Nephron (organoid): ENCODE measurements around the gene FAM118B.

Source experiments
- H3K27ac Mint-ChIP-seq, 3 experiments: 2 replicates each; pipeline ENCODE4 v1.8.0; 2020; ENCODE audit warnings: mixed read lengths in 3 of 3, mild to moderate bottlenecking in 2 of 3, moderate library complexity in 1 of 3
- H3K27me3 Mint-ChIP-seq: 2 replicates; pipeline ENCODE4 v1.8.0; 2021; ENCODE audit warnings: low read depth, mild to moderate bottlenecking, moderate library complexity, mixed read lengths
- H3K36me3 Mint-ChIP-seq: 2 replicates; pipeline ENCODE4 v1.8.0; 2020; ENCODE audit warnings: low read depth, mixed read lengths
- H3K4me1 Mint-ChIP-seq: 2 replicates; pipeline ENCODE4 v1.8.0; 2020; ENCODE audit warnings: mixed read lengths
- H3K4me3 Mint-ChIP-seq, 3 experiments: 2 replicates each; pipeline ENCODE4 v1.8.0; 2020; ENCODE audit warnings: mild to moderate bottlenecking in 3 of 3, mixed read lengths in 3 of 3, moderate library complexity in 2 of 3
- H3K9me3 Mint-ChIP-seq: 2 replicates; pipeline ENCODE4 v1.8.0; 2020; ENCODE audit warnings: mixed read lengths
- TF ChIP-seq, protein P1 (sequence below), 3 experiments: fragments of 200-600 bp; sonication (generic); IDR thresholded peaks; one replicate each; pipeline ENCODE4 v1.5.0; 2021; ENCODE audit warnings: antibody characterized with exemption in 3 of 3; ENCODE audit not compliant: unreplicated experiment in 3 of 3

Gene FAM118B

DNA sequence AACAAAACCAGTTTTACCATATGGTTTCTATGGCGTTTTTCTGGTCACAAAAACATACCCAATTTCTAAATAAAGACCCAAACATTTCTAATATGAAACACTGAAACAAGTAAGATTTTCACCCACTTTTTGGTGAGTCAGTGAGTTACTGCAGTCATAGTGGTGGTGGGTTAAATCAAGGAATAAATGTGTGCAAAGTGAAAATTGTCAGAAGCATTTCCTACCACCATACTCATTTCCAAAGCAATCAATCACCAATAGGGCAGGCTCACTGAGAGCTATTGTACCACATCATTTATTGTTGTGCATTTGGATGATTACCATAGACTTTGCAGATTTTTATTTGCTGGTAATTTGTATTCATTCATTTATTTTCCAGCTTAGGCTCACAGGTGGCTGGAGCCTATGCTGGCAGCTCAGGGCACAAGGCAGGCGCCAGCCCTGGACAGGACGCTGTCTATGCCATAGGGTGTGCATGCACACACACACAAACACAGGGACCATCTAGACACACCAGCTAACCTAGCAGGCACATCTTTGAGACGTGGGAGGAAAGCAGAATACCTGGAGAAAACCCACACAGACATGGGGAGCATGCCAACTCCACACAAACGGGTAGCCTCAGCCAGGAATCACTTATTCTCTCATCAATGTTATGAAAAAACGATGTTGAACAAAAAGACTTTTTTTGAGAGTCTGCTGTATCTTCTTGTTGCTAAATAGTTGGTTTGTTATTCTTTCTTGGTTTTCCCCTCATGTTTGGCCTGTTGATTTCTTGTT lies 5.1 kb downstream of the FAM118B start:
- Mint-ChIP-seq H3K27me3 (no peaks in the 10 kb centered on the region), H3K4me3 (no peak overlapping the region), H3K9me3 (no peaks in the 10 kb centered on the region), H3K27ac (no peak overlapping the region), H3K36me3 (no peaks in the 10 kb centered on the region), H3K4me1 (peaks cover 18% of the 10 kb centered on the region)
- TF ChIP-seq, protein P1, sequence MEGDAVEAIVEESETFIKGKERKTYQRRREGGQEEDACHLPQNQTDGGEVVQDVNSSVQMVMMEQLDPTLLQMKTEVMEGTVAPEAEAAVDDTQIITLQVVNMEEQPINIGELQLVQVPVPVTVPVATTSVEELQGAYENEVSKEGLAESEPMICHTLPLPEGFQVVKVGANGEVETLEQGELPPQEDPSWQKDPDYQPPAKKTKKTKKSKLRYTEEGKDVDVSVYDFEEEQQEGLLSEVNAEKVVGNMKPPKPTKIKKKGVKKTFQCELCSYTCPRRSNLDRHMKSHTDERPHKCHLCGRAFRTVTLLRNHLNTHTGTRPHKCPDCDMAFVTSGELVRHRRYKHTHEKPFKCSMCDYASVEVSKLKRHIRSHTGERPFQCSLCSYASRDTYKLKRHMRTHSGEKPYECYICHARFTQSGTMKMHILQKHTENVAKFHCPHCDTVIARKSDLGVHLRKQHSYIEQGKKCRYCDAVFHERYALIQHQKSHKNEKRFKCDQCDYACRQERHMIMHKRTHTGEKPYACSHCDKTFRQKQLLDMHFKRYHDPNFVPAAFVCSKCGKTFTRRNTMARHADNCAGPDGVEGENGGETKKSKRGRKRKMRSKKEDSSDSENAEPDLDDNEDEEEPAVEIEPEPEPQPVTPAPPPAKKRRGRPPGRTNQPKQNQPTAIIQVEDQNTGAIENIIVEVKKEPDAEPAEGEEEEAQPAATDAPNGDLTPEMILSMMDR (IDR thresholded peaks at IDR 0.05; ENCODE audit: unreplicated experiment in 3 of 3) = no peak

DNA sequence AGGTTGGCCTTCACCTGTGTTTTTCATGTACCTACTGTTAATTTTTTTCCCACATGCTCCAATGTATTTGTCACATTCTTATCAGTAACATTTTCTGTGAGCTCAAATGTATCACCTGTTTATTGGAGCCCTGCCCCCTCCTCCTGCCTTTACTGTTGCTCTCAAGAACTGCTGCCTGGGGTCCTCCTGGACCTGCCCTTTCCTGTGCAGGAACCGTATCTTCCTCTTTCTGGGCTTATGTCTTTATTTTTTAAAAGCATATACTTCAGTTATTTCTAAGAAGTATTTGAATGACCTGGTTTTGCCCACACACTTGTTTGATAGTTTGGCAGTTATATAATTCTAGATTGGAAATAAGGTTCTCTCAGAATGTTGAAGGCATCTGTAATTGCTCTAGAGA lies 5.9 kb downstream of the FAM118B start:
- H3K4me3 Mint-ChIP-seq = no peak overlapping the region
- no peaks in the 10 kb centered on the region for H3K9me3 Mint-ChIP-seq
- H3K27me3 Mint-ChIP-seq = no peaks in the 10 kb centered on the region
- TF ChIP-seq, protein P1 (IDR thresholded peaks at IDR 0.05; ENCODE audit: unreplicated experiment in 3 of 3) = no peak
- H3K4me1 Mint-ChIP-seq = peaks cover 14% of the 10 kb centered on the region
- H3K36me3 Mint-ChIP-seq = peaks cover 3% of the 10 kb centered on the region
- H3K27ac Mint-ChIP-seq = no peak overlapping the region

DNA sequence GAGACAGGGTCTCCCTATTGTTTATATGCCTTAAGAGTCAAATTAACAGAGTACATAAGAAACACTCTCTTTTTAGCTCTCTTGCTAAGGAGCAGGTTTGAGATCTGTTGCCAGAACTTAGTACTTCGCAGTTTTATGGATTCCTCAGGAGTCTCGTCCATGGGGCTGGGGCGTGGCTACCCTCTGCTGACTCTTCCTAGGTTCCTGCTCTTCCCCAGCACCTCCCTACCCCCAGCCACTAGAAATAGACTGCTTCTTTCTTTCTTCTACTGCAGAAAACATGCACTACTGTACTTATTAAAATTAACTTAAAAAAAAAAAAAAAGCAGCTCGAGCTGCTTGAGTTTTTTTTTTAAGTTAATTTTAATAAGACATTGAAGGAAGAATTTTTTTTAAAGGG lies 8.0 kb downstream of the FAM118B start:
- TF ChIP-seq, protein P1 (IDR thresholded peaks at IDR 0.05; ENCODE audit: unreplicated experiment in 3 of 3) = no peak
- no peak overlapping the region for H3K27ac Mint-ChIP-seq

DNA sequence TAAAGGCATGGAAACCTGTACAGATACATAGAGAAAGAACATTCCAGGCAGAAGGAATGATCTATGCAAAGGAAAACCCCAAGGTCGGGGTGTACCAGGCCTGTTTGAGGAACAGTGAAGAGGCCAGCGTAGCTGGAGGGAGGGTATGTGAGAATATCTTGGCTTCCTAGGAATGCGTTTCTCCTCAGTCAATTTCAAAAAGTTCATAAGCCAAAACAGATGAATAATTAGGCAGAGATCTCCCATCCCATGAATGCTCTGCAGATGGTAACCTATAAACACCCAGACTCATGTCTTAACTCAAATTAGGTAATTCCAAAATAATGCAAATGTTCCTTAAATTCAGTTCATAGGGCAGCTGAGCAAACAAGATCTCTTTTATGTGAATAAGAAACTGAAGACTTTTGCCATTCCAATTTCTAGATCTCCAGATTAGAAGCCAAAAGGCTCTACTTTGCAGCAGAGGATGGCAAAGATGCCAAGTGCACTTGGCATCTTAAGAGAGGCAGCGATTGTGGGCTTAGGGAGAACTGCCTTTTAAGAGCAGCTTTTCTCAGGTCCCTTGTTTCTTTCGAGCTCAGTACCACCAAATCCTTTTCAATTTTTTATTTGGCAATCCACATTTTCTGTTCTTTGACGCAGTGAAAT lies 13.2 kb downstream of the FAM118B start:
- no peaks in the 10 kb centered on the region for H3K27me3 Mint-ChIP-seq
- no peak overlapping the region for H3K27ac Mint-ChIP-seq
- TF ChIP-seq, protein P1 (IDR thresholded peaks at IDR 0.05; ENCODE audit: unreplicated experiment in 3 of 3) = no peak
- peaks cover 14% of the 10 kb centered on the region for H3K36me3 Mint-ChIP-seq
- no peak overlapping the region for H3K4me3 Mint-ChIP-seq
- no peaks in the 10 kb centered on the region for H3K9me3 Mint-ChIP-seq
- peaks cover 1% of the 10 kb centered on the region for H3K4me1 Mint-ChIP-seq

More for the DNA sequence above, 8.0 kb downstream of the FAM118B start:
- Mint-ChIP-seq H3K36me3 (peaks cover 9% of the 10 kb centered on the region), H3K4me1 (peaks cover 1% of the 10 kb centered on the region), H3K27me3 (no peaks in the 10 kb centered on the region), H3K4me3 (no peak overlapping the region), H3K9me3 (no peaks in the 10 kb centered on the region)

DNA sequence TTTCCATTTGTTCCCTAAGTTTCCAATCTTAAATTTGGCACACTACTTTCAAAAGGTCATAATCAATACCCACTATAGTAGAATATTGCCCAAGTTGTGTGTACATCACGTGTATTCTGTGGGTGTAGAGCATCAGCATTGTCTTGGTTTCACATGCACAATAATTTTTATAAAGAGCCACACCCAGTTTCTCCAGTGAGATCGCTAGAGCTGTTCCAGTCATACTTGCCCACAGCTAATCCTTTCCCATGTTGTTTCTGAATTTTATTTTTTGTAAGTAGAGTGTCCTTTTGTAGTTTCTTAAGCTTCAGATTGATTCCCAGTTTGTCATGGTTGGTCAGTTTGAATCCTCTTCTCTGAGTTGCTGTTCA lies 13.7 kb downstream of the FAM118B start:
- H3K9me3 Mint-ChIP-seq = no peaks in the 10 kb centered on the region
- peaks cover 6% of the 10 kb centered on the region for H3K4me1 Mint-ChIP-seq
- H3K27ac Mint-ChIP-seq = no peak overlapping the region
- no peaks in the 10 kb centered on the region for H3K27me3 Mint-ChIP-seq
- peaks cover 14% of the 10 kb centered on the region for H3K36me3 Mint-ChIP-seq
- TF ChIP-seq, protein P1 (IDR thresholded peaks at IDR 0.05; ENCODE audit: unreplicated experiment in 3 of 3) = no peak
- H3K4me3 Mint-ChIP-seq = no peak overlapping the region
